ENCODE measurements around the gene AHCYL1. TPM values are rescaled to one million over a fixed set of nuclear protein-coding genes. Genes with fewer than 3 reads are reported as not detected.

The AHCYL1 gene
- total RNA-seq, 6 experiments from 2014 or later = 51.4 to 77.5 (median 56.0) TPM

DNA sequence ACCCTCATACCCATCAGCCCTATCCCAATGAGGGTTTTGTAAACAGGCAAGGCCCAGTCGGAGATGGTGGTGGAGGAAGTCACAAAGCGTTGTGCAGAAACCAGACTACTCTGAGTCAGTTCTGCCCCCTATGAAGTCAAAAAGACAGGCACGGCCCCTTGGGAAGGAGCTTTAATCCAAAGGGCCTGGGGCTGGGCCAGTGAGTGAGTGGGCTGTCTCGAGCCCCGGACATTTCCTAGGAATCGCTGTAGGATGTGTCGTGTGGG is 442 bp upstream of the AHCYL1 start:
- H3K36me3 ChIP-seq = no peaks in the 10 kb centered on the region
- peak overlapping the region in 1 of 3 donors; percentile 77 for H3K4me3 ChIP-seq
- no peak for TF ChIP-seq POLR2A (IDR thresholded peaks at IDR 0.05)
- TF ChIP-seq, protein P1, sequence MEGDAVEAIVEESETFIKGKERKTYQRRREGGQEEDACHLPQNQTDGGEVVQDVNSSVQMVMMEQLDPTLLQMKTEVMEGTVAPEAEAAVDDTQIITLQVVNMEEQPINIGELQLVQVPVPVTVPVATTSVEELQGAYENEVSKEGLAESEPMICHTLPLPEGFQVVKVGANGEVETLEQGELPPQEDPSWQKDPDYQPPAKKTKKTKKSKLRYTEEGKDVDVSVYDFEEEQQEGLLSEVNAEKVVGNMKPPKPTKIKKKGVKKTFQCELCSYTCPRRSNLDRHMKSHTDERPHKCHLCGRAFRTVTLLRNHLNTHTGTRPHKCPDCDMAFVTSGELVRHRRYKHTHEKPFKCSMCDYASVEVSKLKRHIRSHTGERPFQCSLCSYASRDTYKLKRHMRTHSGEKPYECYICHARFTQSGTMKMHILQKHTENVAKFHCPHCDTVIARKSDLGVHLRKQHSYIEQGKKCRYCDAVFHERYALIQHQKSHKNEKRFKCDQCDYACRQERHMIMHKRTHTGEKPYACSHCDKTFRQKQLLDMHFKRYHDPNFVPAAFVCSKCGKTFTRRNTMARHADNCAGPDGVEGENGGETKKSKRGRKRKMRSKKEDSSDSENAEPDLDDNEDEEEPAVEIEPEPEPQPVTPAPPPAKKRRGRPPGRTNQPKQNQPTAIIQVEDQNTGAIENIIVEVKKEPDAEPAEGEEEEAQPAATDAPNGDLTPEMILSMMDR (IDR thresholded peaks at IDR 0.05) = no peak
- no peaks in the 10 kb centered on the region for H3K27me3 ChIP-seq
- intact Hi-C loops (cut with DNase I) = loop anchor here (5.0 kb wide), 1 partner anchor 207 kb away; no protein-coding TSS in a partner anchor
- ATAC-seq (peak in 3 of 4 donors; percentile 2 to 3 (median 3)), DNase-seq (no peak)
- no peaks in the 10 kb centered on the region for H3K9me3 ChIP-seq
- H3K27ac ChIP-seq = peak overlapping the region in 2 of 3 donors; percentile 62 to 64
- H3K4me1 ChIP-seq = peaks cover 0 to 68% (median 23%) of the 10 kb centered on the region in 4 donors
- WGBS (ENCODE audit: insufficient coverage, low coverage, low lambda C conversion rate, missing lambda C conversion rate) = no CpG with 5 or more reads among the region's 7 CpGs

- intact Hi-C loops (cut with DNase I) = no loop called here
- TF ChIP-seq, protein P1 (IDR thresholded peaks at IDR 0.05) = no peak
- TF ChIP-seq POLR2A (IDR thresholded peaks at IDR 0.05) = no peak
- ATAC-seq = peak; percentile 1 to 13 (median 3)
- DNase-seq = peak in 1 of 3 donors; percentile 60
- H3K27ac ChIP-seq = peak overlapping the region; percentile 90 to 97 (median 95)
- H3K4me1 ChIP-seq = peaks cover 0 to 70% (median 24%) of the 10 kb centered on the region in 4 donors
- WGBS (ENCODE audit: insufficient coverage, low coverage, low lambda C conversion rate, missing lambda C conversion rate) = 11% methylated on average over 13 of the region's 22 CpGs
- no peaks in the 10 kb centered on the region for H3K9me3 ChIP-seq
- H3K36me3 ChIP-seq = no peaks in the 10 kb centered on the region
- H3K27me3 ChIP-seq = no peaks in the 10 kb centered on the region
- H3K4me3 ChIP-seq = peak overlapping the region; percentile 60 to 82 (median 77)
Observed at GRCh38 chr1:109985247-109986053, 885 bp downstream of the AHCYL1 start.

DNA sequence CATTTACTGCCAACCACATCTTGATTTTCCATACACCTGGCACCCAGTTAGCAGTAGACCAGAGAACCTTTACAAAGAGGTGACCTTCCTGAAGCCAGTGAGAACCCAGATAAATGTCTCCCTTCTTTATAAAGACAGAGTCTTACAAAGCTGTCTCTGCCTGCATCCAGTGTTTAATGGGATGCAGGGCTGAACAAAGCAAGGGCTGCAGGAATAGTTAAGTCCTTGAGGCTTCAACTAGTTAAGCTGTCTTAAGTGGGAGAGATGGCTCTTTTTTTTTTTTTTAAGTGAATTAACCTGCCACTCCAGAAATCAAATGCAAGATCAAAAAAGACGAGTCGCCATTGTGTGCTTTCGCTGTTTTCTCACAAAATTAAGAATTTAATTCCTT is 1.5 kb downstream of the AHCYL1 start:
- DNase-seq = no peak
- Histone ChIP-seq H3K27me3 (no peaks in the 10 kb centered on the region), H3K4me1 (peaks cover 0 to 66% (median 21%) of the 10 kb centered on the region in 4 donors), H3K4me3 (peak overlapping the region; percentile 60 to 82 (median 77)), H3K27ac (peak overlapping the region in 1 of 3 donors; percentile 97), H3K36me3 (no peaks in the 10 kb centered on the region), H3K9me3 (no peaks in the 10 kb centered on the region)
- TF ChIP-seq, protein P1 (IDR thresholded peaks at IDR 0.05) = no peak
- no peak for TF ChIP-seq POLR2A (IDR thresholded peaks at IDR 0.05)
- no peak for ATAC-seq
- WGBS (ENCODE audit: insufficient coverage, low coverage, low lambda C conversion rate, missing lambda C conversion rate) = 77% methylated on average over 3 of the region's 3 CpGs
- intact Hi-C loops (cut with DNase I) = no loop called here

DNA sequence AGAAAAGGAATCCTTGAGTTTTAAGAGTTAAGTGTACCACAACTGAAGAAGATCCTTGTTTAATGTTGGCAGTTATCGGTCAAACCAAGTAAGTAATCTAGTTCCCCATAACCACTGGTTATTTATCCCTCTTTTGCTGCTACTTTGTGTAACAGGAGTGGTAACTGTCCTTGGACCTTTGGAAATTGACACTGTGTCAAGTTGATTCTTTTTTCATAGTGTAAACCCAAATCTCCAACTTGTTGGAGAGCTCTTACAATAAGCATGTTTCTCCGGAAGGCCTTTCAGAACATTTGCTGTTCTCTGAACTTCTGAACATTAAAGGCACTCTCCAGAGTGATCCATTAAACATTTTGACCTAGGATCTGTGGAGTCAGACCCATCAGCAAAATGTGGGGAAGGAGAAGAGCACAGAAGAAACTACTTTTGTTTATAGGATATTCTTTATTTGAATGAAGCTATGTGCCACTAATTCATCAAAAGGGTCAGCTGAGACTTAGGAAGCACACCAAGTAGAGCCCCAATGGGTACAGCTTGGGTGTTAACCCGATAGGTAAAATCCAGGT is 3.9 kb downstream of the AHCYL1 start:
- H3K4me1 ChIP-seq = peaks cover 0 to 59% (median 18%) of the 10 kb centered on the region in 4 donors
- H3K27ac ChIP-seq = no peak overlapping the region
- H3K4me3 ChIP-seq = no peak overlapping the region
- DNase-seq (no peak), ATAC-seq (no peak)
- intact Hi-C loops (cut with DNase I) = no loop called here
- no peak for TF ChIP-seq POLR2A (IDR thresholded peaks at IDR 0.05)
- TF ChIP-seq, protein P1 (IDR thresholded peaks at IDR 0.05) = no peak
- no peaks in the 10 kb centered on the region for H3K27me3 ChIP-seq
- 63% methylated on average over 3 of the region's 3 CpGs for WGBS (ENCODE audit: insufficient coverage, low coverage, low lambda C conversion rate, missing lambda C conversion rate)
- H3K9me3 ChIP-seq = no peaks in the 10 kb centered on the region
- H3K36me3 ChIP-seq = no peaks in the 10 kb centered on the region
